ENCODE data around the gene FARP1.
"Not testable (repeated sequence)": the region's sequence is repeated elsewhere in the genome, so short reads cannot be mapped to it uniquely, and the experiment has no call there.

The FARP1 gene

DNA sequence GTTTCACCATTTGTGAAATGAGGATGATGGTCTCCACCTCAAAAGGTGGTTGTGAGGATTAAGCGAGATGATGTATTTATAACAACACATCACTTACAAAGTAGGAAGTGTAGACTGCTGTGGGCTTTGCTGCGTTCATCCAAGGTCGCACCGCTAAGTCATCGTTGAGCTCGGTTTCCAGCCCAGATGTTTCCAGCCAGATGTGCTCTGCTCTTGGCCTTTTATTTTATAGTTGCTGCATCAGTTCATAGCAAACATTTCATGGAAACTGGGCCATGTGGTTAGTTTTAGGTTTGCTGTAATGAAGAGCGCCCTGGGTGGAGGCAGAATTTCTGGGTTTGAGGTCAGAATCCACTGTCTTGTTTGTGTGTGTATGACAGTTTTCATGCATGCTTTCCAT lies 110.6 kb downstream of the FARP1 start:
- DNase-seq (ENCODE audit: low read depth in 2 of 2, low spot score in 1 of 2) = no peak

DNA sequence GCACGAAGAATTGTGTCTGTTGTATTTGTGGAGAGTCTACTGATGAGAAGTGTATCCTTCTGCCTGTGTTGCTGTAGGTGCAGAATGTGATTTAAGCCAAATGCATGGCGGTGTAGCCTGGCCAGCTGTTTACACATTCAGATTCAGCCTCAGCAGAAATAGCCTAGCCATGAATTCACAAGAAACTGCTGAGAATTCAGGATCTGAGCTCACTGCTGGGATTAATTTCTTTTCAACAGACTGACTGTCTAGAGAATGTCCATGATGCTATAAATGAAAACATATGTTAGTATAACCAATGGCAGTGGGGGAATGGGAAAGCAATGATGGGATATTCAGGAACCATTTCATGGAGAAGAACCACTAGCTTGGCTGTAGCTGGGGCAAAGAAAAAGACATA lies 111.6 kb downstream of the FARP1 start:
- DNase-seq (ENCODE audit: low read depth in 2 of 2, low spot score in 1 of 2) = no peak

DNA sequence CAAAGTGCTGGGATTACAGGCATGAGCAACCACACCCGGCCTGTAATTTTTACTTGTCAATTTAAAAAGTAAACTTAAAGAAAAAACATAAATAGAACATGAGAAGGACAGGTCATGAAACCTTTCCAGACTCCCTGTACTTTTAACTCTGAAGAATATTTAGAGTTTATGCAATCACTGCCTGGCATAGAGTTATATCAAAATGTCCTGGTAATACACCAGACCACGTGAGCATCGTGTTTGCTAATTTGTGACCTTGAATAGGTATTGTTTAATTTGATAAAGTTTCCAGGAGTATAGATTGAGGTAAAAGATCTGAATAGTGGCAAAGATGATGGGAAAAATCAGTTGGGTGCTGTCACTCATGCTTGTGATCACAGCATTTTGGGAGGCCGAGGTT lies 115.3 kb downstream of the FARP1 start:
- DNase-seq (ENCODE audit: low read depth in 2 of 2, low spot score in 1 of 2) = no peak

DNA sequence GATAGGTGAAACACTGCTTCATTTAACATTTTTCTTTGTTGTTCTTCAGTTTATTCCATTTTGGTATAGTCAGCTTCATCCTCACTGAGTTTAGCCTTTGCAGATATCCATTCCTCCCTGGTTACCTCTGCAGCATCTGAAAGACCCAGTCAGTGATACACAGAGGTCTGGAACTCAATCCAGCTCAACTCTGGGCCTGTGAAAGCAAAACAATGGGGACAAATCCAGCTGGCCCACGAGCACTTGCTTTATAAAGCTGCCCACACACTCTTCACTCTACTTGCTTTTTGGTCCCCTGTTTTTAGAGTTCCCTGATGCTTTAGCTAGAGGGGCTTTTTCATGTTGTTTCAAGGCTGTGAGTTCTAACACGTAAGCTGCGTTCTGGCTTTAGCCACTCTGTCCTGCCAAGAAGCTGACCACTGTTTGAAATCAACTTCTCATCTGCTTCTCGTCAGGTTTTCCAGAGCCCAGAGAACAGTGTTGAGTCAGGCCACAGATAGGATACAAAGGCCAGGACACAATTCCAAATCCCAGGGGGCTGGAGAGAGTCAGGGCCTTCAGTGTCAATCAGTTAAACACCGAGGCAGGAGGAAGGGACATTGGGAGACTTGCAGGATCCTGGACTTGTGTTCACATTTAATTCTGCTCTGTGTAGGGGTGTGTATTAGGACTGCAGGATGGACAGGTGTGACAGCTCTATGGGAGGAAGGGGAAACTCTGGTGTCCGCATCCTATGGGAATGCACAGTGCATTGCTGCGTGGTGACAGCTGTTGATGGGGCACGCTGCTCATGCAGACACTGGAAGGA lies 117.7 kb downstream of the FARP1 start:
- DNase-seq (ENCODE audit: low read depth in 2 of 2, low spot score in 1 of 2) = no peak

DNA sequence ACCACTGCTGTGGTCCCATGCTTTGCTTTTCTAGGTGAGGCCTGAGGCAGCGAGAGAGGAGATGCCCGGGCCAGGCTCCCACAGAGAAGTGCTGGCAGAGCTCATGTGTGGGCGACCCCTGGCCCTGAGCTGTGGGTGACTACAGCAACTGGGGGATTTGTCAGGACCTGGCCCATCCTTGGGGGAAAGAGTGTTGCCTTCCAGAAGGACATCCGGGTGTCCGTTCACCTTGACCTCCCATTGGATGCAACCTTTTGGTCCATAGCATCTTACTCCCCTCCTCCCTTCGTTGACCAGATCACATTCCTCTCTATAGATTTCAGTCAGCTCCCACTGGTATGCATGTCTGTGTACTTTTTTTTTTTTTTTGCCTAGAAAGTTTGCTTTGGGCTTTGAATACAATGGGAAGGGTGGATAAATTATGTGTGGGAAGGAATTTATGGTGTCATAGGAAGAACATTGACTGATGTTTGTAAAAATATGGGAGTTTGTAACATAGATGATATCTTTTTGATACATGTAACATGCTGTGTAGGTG lies 118.3 kb downstream of the FARP1 start:
- DNase-seq (ENCODE audit: low read depth in 2 of 2, low spot score in 1 of 2) = no peak

DNA sequence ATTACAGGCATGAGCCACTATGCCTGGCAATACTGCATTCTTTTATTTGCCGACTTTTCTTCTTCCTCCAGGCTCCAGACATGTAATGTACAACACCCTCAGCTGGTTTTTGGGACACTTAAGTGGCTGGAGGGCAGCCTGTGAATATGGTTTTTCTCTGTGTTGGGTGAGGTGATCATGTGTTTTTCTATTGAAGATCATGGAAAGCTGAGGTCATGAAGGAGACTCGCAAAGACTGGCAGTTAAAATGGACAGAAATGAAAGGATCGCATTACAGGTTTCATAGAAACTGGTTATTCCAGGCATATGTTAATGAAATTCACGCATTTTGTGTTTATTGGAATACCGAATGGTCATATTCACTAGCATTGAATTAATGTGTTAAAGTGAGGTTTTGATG lies 119.4 kb downstream of the FARP1 start:
- DNase-seq (ENCODE audit: low read depth in 2 of 2, low spot score in 1 of 2) = no peak

DNA sequence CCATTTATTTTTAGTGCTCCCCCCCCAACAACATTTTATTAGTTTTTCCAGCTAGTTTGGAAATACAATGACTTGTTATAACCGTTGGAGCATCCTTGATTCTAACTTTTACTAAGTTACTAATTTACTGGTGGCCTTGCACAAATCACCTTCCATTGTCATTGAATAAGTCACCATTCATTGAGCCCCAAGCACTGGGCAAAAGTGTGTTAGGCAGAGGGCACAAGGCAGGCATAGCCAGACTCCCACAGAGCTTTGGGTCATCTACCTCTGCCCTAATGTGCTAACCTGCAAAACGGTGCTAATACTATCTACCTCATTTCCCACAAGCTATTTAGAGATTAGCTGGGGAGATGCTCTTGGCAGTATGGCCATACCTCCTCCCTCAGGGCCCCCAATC lies 120.9 kb downstream of the FARP1 start:
- DNase-seq (ENCODE audit: low read depth in 2 of 2, low spot score in 1 of 2) = no peak

DNA sequence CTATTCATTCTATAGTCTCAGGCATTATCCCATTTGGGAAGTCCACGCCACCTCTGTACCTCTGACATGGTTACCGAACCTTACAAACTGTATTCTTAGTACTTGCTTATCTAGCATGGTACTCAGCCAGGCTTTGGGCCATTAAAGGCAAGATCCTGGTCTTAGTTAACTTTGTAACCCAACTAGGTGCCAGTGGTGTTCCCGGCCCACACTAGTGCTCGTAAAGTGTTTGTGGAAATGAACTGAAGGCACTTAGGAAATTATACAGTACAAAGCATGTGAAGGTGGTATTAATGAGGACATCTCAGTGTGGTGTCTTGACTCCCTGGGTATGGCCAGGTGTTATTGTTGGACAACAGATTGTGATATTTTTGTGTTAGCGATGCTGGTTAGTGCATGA lies 122.0 kb downstream of the FARP1 start:
- DNase-seq (ENCODE audit: low read depth in 2 of 2, low spot score in 1 of 2) = no peak

DNA sequence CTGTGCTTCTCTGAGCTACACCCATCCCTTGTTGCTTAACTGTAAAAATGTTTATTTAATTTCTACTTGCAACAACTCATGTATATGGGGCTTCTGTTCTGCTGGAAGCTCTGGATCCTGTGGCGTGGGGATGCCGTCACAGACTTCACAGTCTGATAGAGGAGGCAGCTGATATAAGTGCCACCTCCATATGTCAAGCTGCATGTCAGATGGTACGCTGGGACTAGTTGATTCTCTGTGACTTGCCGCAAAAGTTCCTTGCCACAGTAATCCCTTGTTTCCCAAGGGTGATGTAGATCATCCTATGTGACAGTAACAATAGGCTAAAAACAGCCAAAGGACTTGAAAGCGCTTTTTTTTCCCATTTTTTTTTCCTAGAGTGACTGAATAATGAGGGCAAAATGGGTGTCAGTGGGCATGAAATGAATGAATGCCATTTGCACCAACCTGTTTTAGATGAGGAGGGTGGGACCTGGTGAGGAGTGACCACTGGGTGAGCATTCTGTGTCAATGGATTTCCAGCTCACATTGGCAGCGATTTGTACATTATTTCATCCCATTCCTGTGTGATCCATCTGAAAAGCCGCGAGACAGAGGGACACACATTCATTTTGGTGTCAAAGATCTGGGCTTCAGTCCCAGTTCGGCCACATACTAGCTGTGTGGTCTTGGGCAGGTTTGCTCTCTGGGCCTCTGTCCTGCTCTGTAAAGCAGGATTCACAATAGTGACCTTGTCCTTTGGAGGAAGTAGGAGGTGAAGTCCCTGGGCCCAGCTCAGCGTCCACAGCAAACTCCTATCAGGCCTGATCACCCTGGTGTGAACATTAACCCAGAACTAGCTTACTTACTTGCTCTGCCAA lies 123.0 kb downstream of the FARP1 start:
- no peak for DNase-seq (ENCODE audit: low read depth in 2 of 2, low spot score in 1 of 2)

DNA sequence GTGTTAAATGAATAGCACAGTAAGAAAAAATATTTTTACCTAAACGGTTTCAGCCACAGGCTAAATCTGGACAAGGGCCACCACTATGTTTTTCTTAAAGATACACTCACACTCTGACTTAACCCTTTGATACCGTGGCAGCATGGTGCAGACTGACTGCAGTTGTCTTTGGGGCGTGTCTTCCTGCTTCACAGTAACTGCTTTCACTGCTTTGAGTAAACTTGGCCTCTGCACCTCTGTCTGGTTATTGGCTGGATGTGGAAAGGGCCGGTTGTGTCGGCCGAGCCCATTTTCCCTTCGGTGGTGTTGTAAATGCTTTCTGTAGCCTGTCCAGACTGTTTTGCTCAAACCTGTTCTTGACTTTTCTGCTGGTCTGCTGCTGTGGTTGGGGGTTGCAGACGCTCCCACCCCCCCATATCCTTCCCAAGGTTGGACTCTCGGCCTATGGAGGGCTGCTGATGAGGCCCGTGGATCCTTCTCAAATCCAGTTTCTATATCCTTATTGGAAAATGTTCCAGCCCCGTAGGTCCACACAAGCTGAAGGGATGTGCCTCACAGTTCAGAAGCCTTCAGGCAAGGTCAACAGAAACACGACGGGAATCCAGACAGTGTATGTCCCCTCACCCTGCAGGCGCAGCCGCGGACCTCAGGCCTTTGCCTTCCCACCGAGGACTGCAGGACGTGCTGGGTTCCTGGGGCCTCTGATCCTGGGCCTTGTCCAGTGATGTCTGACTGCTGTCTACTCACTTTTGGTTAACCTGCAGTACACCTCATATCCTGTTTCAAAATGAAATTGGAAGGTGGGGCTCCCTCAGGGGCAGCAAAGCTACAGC lies 124.4 kb downstream of the FARP1 start:
- no peak for DNase-seq (ENCODE audit: low read depth in 2 of 2, low spot score in 1 of 2)

DNA sequence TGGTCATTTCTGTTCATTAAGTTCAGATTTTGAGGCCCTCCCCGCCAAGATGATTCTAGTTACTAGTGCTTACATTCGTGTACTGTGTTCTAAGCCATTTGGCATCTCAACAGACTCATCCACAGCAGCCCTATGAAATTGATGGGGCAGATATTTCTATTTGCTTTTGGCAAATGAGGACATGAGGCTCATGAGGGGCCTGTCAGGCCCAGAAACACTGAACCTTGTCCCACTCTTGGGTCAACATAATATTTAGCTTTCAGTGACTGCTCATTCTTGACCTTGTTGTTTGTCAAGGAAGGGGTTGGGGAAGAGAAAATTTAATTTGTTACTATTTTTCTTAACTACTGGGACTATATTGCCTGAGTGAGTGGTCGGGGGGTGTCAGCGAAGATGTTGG lies 126.5 kb downstream of the FARP1 start:
- DNase-seq (ENCODE audit: low read depth in 2 of 2, low spot score in 1 of 2) = no peak

DNA sequence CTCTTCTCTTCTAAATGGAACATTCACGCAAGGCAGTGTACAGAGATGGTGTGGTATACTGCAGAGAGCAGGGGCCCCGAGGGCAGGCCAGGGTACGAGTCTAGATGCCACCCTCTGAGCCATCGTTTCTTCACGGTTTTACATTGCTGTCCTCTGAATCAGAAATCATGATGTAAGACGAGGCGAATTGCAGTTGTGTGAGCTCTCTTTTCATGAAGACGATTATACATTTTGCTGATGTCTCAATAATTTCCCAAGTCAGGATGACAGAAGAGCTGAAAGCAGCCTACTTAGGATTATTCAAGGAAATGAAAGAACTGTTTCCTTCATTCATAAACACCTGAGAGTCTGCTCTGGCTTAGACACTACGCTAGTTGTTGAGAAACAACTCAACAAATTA lies 127.9 kb downstream of the FARP1 start:
- DNase-seq (ENCODE audit: low read depth in 2 of 2, low spot score in 1 of 2) = no peak

DNA sequence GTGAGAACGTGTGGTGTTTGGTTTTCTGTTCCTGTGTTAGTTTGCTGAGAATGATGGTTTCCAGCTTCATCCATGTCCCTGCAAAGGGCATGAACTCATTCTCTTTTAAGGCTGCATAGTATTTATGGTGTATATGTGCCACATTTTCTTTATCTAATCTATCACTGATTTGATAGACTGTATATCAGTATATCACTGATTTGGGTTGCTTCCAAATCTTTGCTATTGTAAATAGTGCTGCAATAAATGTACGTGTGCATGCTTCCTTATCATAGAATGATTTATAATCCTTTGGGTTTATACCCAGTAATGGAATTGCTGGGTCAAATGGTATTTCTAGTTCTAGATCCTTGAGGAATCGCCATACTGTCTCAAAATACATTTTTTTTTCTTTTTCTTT lies 128.8 kb downstream of the FARP1 start:
- not testable (repeated sequence) for DNase-seq (ENCODE audit: low read depth in 2 of 2, low spot score in 1 of 2)

DNA sequence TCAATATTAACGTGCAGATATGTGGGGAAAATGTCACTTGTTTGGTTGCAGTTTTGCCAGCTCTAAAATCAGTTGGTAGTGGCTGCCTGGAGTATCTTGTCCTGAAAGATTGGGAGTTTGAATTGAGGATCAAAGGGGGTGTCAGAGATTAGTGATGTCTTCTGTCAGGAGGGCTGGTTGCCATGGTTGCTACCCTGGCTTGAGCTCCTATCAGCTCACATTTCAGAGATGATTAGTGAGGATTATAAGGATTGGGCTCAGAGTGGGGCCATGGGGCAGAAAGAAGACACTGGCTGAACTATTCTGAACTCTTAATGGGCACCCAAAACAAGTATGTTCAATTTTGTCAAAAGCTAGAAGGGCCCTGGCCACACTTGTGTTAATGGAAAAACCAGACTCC lies 129.7 kb downstream of the FARP1 start:
- DNase-seq (ENCODE audit: low read depth in 2 of 2, low spot score in 1 of 2) = no peak

DNA sequence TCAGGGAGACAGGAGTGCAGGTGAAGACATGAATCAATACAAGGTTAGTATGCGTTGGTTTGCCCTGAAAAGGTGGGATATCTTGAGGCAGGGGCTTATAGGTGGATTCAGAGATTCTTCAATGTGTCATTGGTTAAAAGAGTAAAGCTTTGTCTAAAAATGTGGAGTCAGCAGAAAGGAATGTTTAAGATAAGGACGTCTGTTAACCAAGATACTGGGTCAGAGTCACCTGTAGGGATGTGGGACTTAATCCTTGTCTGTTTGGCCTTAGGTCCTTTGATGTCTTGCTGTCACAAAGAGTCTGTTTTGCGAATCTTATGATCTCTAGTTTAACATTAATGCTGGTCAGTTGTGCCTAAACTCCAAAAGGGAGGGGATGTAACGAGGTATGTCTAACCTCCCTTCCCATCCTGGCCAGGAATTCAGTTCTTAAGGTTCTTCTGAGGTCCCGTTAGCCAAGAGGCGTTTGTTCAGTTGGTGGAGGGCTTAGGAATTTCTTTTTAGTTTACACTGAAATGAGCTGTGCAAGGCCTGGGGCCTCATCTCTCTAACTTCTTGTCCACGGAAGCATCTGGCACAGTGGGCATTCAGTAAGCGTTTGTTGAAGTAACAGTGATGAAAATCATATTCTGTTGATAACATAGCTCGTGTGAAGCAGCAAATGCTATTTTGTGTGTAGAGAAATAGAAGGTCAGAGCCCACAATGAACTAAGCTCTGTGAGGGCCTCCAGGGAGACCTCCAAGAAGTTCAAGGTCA lies 130.4 kb downstream of the FARP1 start:
- DNase-seq (ENCODE audit: low read depth in 2 of 2, low spot score in 1 of 2) = no peak

DNA sequence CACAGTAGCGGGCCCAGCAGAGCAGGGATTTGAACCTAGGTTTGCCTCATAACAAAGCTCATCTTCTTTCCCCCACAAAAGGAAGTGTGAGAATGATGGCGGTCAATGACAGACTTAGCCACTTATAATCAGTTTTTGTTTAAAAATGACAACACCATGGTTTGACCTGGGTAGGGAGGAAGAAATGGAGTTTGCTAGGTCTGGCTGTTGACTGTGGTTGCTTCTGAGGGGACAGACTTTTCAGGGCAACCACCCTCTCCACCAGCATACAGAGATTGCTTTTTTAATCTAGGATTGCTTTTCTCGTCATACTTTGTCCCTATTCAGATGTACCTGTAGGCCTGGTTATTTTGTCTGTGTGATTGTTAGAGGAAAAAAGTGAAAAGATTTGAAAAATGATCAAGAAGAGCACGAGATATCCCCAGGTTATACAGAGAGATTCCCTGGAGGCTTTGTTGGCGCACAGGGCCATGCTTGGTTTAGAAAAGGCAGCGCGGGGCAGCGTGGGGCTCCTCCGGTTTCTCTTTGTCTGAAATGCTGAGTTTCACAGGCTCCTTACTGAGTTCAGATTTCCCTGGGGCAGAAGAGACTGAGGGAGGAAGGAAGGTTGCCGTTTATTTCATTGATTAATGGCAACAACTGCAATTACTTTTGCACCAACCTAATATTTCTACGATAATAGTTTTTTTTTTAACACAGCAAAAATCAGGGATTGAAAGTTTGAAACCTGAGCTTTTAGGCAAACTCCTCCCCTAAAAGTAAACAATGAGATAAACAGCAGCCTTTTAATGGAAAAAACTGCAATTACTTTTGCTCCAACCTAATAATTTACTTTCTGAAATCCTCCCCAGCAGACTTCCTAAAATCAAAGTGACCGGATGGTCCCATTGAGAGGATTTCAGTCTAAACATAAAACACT lies 131.2 kb downstream of the FARP1 start:
- DNase-seq (ENCODE audit: low read depth in 2 of 2, low spot score in 1 of 2) = no peak

DNA sequence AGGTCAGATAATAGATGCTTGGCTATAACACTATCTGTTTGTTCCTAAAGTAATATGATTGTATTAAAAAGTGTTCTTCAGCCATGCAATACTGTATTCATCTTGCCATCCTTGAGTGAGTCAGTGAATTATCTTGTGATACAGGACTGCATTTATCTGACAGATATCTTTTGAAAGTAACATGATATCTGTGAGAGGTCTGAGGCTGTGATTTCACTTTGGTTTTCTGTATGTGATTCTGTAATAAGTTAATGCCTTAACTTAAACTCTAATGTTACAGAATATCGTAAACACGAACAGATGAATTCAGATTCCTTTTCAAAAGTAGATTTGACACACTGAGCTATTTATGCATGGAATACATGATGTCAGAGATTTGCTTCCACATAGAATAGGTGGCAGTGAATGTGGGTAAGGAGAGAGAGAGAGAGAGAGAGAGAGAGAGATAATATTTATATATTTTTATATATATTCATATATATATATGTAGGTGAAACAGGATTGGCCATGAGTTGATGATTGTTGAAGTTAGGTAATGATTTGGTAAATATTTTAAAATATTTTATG lies 132.1 kb downstream of the FARP1 start:
- no peak for DNase-seq (ENCODE audit: low read depth in 2 of 2, low spot score in 1 of 2)

DNA sequence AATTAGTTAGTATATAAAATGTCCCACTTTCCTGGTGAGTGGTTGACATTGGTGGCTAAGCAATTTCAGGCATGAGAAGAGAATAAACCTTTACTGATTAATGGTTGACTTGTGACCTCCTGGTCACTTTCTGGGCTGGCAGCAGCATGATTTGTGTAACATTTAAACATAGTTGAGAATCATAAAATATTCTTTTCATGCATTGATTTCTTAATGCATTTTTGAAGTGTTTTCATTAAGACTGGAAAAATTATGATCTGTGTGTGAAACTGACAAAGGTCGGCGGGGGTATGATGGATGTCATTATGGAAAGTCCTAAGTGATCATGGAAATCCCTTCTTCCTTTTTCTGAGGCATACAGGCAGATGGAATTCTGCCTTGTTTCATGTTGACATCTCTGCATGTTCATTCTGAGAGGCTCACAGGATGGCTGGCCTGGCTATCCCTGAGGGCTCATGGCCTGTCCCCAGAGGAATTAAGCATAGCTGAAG lies 132.8 kb downstream of the FARP1 start:
- no peak for DNase-seq (ENCODE audit: low read depth in 2 of 2, low spot score in 1 of 2)

DNA sequence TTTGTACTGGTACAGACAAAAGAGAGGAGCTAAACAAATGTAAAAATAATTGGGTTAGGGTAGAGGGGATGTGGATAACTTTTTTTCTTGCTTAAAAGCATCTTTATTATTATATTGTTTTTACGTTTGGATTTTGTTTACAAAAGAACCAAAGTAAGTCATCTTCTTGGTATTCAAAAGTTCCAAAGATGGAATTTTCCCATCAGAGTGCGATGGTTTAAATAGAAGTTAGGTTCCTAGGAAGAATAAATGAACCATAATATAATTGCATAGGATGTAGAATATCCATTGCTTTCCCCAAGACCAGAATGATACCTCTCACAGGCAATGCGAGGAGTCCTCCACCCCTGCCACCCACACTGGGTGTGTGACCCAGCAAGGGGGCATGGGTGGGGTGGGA lies 133.6 kb downstream of the FARP1 start:
- no peak for DNase-seq (ENCODE audit: low read depth in 2 of 2, low spot score in 1 of 2)

All from stimulated activated CD8-positive, alpha-beta memory T cell treated with anti-CD3 and anti-CD28 coated beads, Interleukin-4, amount 100 ng/mL, for 4 hours (primary cell).